Gastrocnemius medialis (tissue), 4 donors: ENCODE measurements around the gene EVC.

Source experiments
- POLR2A ChIP-seq, 2 donors: fragments of 450-650 bp; IDR thresholded peaks; one replicate each; pipeline ENCODE4 v1.6.1; 2017; ENCODE audit warnings: antibody characterized with exemption in 2 of 2, mild to moderate bottlenecking in 2 of 2, moderate library complexity in 2 of 2
- TF ChIP-seq, protein P1 (sequence below), 5 experiments: fragments of 450-650 bp in 3 of 5; fragments of 200-600 bp in 2 of 5; sonication (generic) in 2 of 5; IDR thresholded peaks in 4 of 5; conservative IDR thresholded peaks in 1 of 5; 1 replicate in 4 of 5; 2 replicates in 1 of 5; pipeline ENCODE4 v1.5.1; 2016 to 2019; ENCODE audit warnings: antibody characterized with exemption in 5 of 5, mild to moderate bottlenecking in 3 of 5, moderate library complexity in 3 of 5

DNA sequence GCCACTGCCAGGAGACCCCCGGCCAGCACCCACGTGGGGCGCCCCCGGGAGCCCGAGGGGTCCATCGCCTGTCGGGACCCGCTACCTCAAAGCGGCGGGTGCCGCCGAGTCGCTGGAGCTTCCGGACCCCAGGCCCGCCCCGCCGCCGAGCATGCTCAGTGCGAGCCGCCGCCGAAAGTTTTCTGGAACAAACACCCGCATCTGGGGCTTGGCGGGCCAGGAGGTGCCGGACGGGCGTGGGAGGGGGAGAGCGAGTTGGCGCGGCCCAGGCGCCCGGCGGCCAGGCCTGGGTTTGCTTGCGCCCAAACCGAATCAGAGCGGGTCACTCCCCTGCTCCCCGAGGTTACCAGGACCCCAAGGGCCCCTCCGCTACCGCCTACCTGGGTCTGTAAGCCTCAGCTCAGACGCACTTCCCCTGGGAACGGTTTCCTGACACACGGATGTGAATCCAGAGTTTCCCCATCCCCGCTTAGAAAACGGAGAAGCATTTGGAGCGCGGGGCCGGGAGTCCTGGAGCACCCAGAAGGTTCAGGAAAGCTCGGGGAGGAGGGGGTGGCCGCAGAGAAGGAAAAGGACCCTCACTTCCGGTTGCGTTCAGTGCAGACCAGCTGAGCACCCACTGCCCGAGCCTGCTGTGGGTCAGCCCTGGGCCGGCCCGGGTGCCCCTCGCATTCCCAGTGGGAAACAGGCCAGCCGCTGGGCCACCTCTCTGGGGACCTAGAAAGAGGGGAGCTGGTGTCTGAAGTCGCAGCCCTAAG, 2.4 kb upstream of the EVC start, which contains the start of gene EVC2:
- TF ChIP-seq, protein P1, sequence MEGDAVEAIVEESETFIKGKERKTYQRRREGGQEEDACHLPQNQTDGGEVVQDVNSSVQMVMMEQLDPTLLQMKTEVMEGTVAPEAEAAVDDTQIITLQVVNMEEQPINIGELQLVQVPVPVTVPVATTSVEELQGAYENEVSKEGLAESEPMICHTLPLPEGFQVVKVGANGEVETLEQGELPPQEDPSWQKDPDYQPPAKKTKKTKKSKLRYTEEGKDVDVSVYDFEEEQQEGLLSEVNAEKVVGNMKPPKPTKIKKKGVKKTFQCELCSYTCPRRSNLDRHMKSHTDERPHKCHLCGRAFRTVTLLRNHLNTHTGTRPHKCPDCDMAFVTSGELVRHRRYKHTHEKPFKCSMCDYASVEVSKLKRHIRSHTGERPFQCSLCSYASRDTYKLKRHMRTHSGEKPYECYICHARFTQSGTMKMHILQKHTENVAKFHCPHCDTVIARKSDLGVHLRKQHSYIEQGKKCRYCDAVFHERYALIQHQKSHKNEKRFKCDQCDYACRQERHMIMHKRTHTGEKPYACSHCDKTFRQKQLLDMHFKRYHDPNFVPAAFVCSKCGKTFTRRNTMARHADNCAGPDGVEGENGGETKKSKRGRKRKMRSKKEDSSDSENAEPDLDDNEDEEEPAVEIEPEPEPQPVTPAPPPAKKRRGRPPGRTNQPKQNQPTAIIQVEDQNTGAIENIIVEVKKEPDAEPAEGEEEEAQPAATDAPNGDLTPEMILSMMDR (IDR thresholded peaks at IDR 0.05 in 4 of 5, conservative IDR thresholded peaks at IDR 0.05 in 1 of 5) = no peak
- TF ChIP-seq POLR2A (IDR thresholded peaks at IDR 0.05) = peak; percentile 12 to 19
